Fibroblast of lung (primary cell): Measurements from ENCODE around the gene TBC1D2B. TPM values are rescaled to one million over a fixed set of nuclear protein-coding genes. Genes with fewer than 3 reads are reported as not detected.

ENCODE experiments used
- DNase-seq, 2 donors: peaks; one replicate each; pipeline versions ENCODE4 v3.0.0 to v3.0.0-alpha.2; 2010; ENCODE audit warnings: low read depth in 2 of 2
- H2AFZ ChIP-seq: 2 replicates; pipeline ENCODE4 v1.5.1; 2012; ENCODE audit warnings: low read length, control low read depth, inconsistent platforms
- H3K27ac ChIP-seq: 2 replicates; pipeline ENCODE4 v1.5.1; 2011; ENCODE audit warnings: low read length, control low read depth; ENCODE audit not compliant: insufficient read depth
- H3K27me3 ChIP-seq: 2 replicates; pipeline ENCODE4 v1.5.1; 2011; ENCODE audit warnings: mild to moderate bottlenecking, low read length; ENCODE audit not compliant: control insufficient read depth, insufficient read depth
- H3K36me3 ChIP-seq: 2 replicates; pipeline ENCODE4 v1.5.1; 2011; ENCODE audit warnings: low read length; ENCODE audit not compliant: control insufficient read depth, insufficient read depth
- H3K4me1 ChIP-seq: 2 replicates; pipeline ENCODE4 v1.5.1; 2011; ENCODE audit warnings: low read length; ENCODE audit not compliant: control insufficient read depth, insufficient read depth; ENCODE audit errors: extremely low read depth
- H3K4me2 ChIP-seq: 2 replicates; pipeline ENCODE4 v1.5.1; 2011; ENCODE audit warnings: low read length, control low read depth; ENCODE audit not compliant: insufficient read depth; ENCODE audit errors: extremely low read depth
- H3K4me3 ChIP-seq, 4 experiments: fragments of 200-600 bp in 1 of 4; sonication (generic) in 1 of 4; replicated peaks in 1 of 4; 2 replicates each; pipeline ENCODE4 v1.5.1; 2011 to 2016; ENCODE audit warnings: low read length in 4 of 4, low read depth in 3 of 4, mild to moderate bottlenecking in 3 of 4, control low read depth in 2 of 4, inconsistent platforms in 1 of 4, mixed read lengths in 1 of 4; ENCODE audit not compliant: insufficient read depth in 1 of 4; ENCODE audit errors: control extremely low read depth in 1 of 4
- H3K79me2 ChIP-seq: 2 replicates; pipeline ENCODE4 v1.5.1; 2012; ENCODE audit warnings: mild to moderate bottlenecking, low read length, inconsistent platforms; ENCODE audit not compliant: control insufficient read depth, insufficient read depth
- H3K9ac ChIP-seq: 2 replicates; pipeline ENCODE4 v1.5.1; 2011; ENCODE audit warnings: mild to moderate bottlenecking, low read length, control low read depth; ENCODE audit not compliant: insufficient read depth
- H3K9me3 ChIP-seq: 2 replicates; pipeline ENCODE4 v1.5.1; 2012; ENCODE audit warnings: low read depth, low read length; ENCODE audit not compliant: control insufficient read depth, insufficient read depth
- H4K20me1 ChIP-seq: 2 replicates; pipeline ENCODE4 v1.5.1; 2011; ENCODE audit warnings: low read length; ENCODE audit not compliant: control insufficient read depth, insufficient read depth; ENCODE audit errors: extremely low read depth
- CTCF ChIP-seq, 2 donors: IDR thresholded peaks in 1 of 2; conservative IDR thresholded peaks in 1 of 2; 1 replicate in 1 of 2; 2 replicates in 1 of 2; pipeline ENCODE4 v1.5.1; 2011 to 2012; ENCODE audit warnings: low read length in 2 of 2, control low read depth in 1 of 2, inconsistent platforms in 1 of 2, low read depth in 1 of 2, mild to moderate bottlenecking in 1 of 2
- EZH2 ChIP-seq: IDR thresholded peaks from 2 replicates; pipeline ENCODE4 v1.5.1; 2012; ENCODE audit warnings: low read length, control low read depth, mild to moderate bottlenecking; ENCODE audit errors: missing control alignments
- polyA plus RNA-seq, 2 donors: library from polyadenylated mRNA; depleted of rRNA in 1 of 2; stranded (reverse) in 1 of 2; unstranded in 1 of 2; fragments of >200 nt; gene quantifications; 2 replicates each; pipeline ENCODE4 v1.2.1, GENCODE V29; 2011 to 2012; ENCODE audit warnings: missing spikeins in 1 of 2
- total RNA-seq: library from RNA; depleted of rRNA; stranded (reverse); fragments of >200 nt; gene quantifications from 2 replicates; pipeline ENCODE4 v1.2.1, GENCODE V29; 2014

TBC1D2B gene
- total and polyA plus RNA-seq, 2 donors (not counting 1 experiment from before 2014, with no cell fraction given) = 49.4 to 73.3 TPM

GRCh38 chr15:78102741-78103140 lies 25.2 kb upstream of the TBC1D2B start:
- H3K9ac ChIP-seq = no peak overlapping the region
- TF ChIP-seq CTCF (conservative IDR thresholded peaks at IDR 0.05 in 1 of 2, IDR thresholded peaks at IDR 0.05 in 1 of 2; ENCODE audit: low read depth in 1 of 2, low read length in 2 of 2) (no peak), EZH2 (no peak)
- H2AFZ ChIP-seq = no peak overlapping the region
- H3K27ac ChIP-seq = no peak overlapping the region
- H3K79me2 ChIP-seq = no peaks in the 10 kb centered on the region
- no peak overlapping the region for H3K4me2 ChIP-seq
- no peaks in the 10 kb centered on the region for H4K20me1 ChIP-seq
- H3K36me3 ChIP-seq = no peaks in the 10 kb centered on the region
- peaks cover 3% of the 10 kb centered on the region for H3K4me1 ChIP-seq
- H3K9me3 ChIP-seq = no peaks in the 10 kb centered on the region
- no peak overlapping the region for H3K4me3 ChIP-seq
- no peaks in the 10 kb centered on the region for H3K27me3 ChIP-seq
- DNase-seq = no peak

- no peak overlapping the region for H3K4me3 ChIP-seq
- H4K20me1 ChIP-seq = no peaks in the 10 kb centered on the region
- no peak overlapping the region for H3K4me2 ChIP-seq
- DNase-seq = no peak
- no peaks in the 10 kb centered on the region for H3K79me2 ChIP-seq
- H3K27me3 ChIP-seq = no peaks in the 10 kb centered on the region
- no peak overlapping the region for H3K9ac ChIP-seq
- H3K36me3 ChIP-seq = no peaks in the 10 kb centered on the region
- no peaks in the 10 kb centered on the region for H3K9me3 ChIP-seq
- TF ChIP-seq EZH2 = no peak
- TF ChIP-seq CTCF (conservative IDR thresholded peaks at IDR 0.05 in 1 of 2, IDR thresholded peaks at IDR 0.05 in 1 of 2; ENCODE audit: low read depth in 1 of 2, low read length in 2 of 2) = no peak
- H3K27ac ChIP-seq = no peak overlapping the region
- H2AFZ ChIP-seq = no peak overlapping the region
- peaks cover 3% of the 10 kb centered on the region for H3K4me1 ChIP-seq
Measured at GRCh38 chr15:78102211-78102610, 24.7 kb upstream of the TBC1D2B start.

GRCh38 chr15:78101423-78102105 lies 24.1 kb upstream of the TBC1D2B start:
- no peak for TF ChIP-seq CTCF (conservative IDR thresholded peaks at IDR 0.05 in 1 of 2, IDR thresholded peaks at IDR 0.05 in 1 of 2; ENCODE audit: low read depth in 1 of 2, low read length in 2 of 2)
- TF ChIP-seq EZH2 = no peak
- Histone ChIP-seq H4K20me1 (no peaks in the 10 kb centered on the region), H3K4me1 (peaks cover 3% of the 10 kb centered on the region), H3K27me3 (no peaks in the 10 kb centered on the region), H3K27ac (no peak overlapping the region), H3K9me3 (no peaks in the 10 kb centered on the region), H3K9ac (no peak overlapping the region), H3K79me2 (no peaks in the 10 kb centered on the region), H2AFZ (no peak overlapping the region), H3K36me3 (no peaks in the 10 kb centered on the region), H3K4me3 (no peak overlapping the region), H3K4me2 (no peak overlapping the region)
- DNase-seq = no peak
